Measurements from ENCODE around the gene EFCAB6.

Gene EFCAB6

GRCh38 chr22:43543522-43544288 is 268.4 kb downstream of the EFCAB6 start:
- H3K36me3 ChIP-seq (ENCODE audit: insufficient read depth, low read depth, low read length): no peaks in the 10 kb centered on the region
- H3K9me3 ChIP-seq (ENCODE audit: insufficient read depth, low read depth, low read length): no peaks in the 10 kb centered on the region
- no peak overlapping the region for H3K4me3 ChIP-seq (ENCODE audit: low read length)
- no peaks in the 10 kb centered on the region for H3K27me3 ChIP-seq (ENCODE audit: insufficient read depth, low read length)
- no peak overlapping the region for H3K27ac ChIP-seq (ENCODE audit: low read length)
- no peaks in the 10 kb centered on the region for H3K4me1 ChIP-seq (ENCODE audit: insufficient read depth, low read length)
- H3K9ac ChIP-seq (ENCODE audit: low read depth, low read length): no peak overlapping the region

GRCh38 chr22:43542681-43543521 is 269.2 kb downstream of the EFCAB6 start:
- Histone ChIP-seq H3K9me3 (ENCODE audit: insufficient read depth, low read depth, low read length) (no peaks in the 10 kb centered on the region), H3K36me3 (ENCODE audit: insufficient read depth, low read depth, low read length) (no peaks in the 10 kb centered on the region), H3K4me1 (ENCODE audit: insufficient read depth, low read length) (no peaks in the 10 kb centered on the region), H3K27me3 (ENCODE audit: insufficient read depth, low read length) (no peaks in the 10 kb centered on the region), H3K9ac (ENCODE audit: low read depth, low read length) (no peak overlapping the region), H3K4me3 (ENCODE audit: low read length) (no peak overlapping the region), H3K27ac (ENCODE audit: low read length) (no peak overlapping the region)

GRCh38 chr22:43541462-43542407 is 270.4 kb downstream of the EFCAB6 start:
- H3K9me3 ChIP-seq (ENCODE audit: insufficient read depth, low read depth, low read length): 0 out of 2 replicates have a peak, but pooled peaks cover 9% of the 10 kb centered on the region
- H3K27ac ChIP-seq (ENCODE audit: low read length): no peak overlapping the region
- no peaks in the 10 kb centered on the region for H3K4me1 ChIP-seq (ENCODE audit: insufficient read depth, low read length)

GRCh38 chr22:43541022-43541421 is 271.1 kb downstream of the EFCAB6 start:
- Histone ChIP-seq H3K9me3 (ENCODE audit: insufficient read depth, low read depth, low read length) (peaks cover 14% of the 10 kb centered on the region; the same call in 1 of the 2 replicates), H3K9ac (ENCODE audit: low read depth, low read length) (no peak overlapping the region), H3K27me3 (ENCODE audit: insufficient read depth, low read length) (no peaks in the 10 kb centered on the region), H3K36me3 (ENCODE audit: insufficient read depth, low read depth, low read length) (no peaks in the 10 kb centered on the region), H3K4me3 (ENCODE audit: low read length) (no peak overlapping the region), H3K27ac (ENCODE audit: low read length) (no peak overlapping the region), H3K4me1 (ENCODE audit: insufficient read depth, low read length) (no peaks in the 10 kb centered on the region)

More at GRCh38 chr22:43541462-43542407, 270.4 kb downstream of the EFCAB6 start:
- Histone ChIP-seq H3K9ac (ENCODE audit: low read depth, low read length) (no peak overlapping the region), H3K27me3 (ENCODE audit: insufficient read depth, low read length) (no peaks in the 10 kb centered on the region), H3K36me3 (ENCODE audit: insufficient read depth, low read depth, low read length) (no peaks in the 10 kb centered on the region), H3K4me3 (ENCODE audit: low read length) (no peak overlapping the region)

- Histone ChIP-seq H3K9ac (ENCODE audit: low read depth, low read length) (no peak overlapping the region), H3K27ac (ENCODE audit: low read length) (no peak overlapping the region)
Measured at GRCh38 chr22:43540529-43540923, 271.6 kb downstream of the EFCAB6 start.

GRCh38 chr22:43539572-43540528 is 272.3 kb downstream of the EFCAB6 start:
- H3K9me3 ChIP-seq (ENCODE audit: insufficient read depth, low read depth, low read length): peaks cover 14% of the 10 kb centered on the region; the same call in 1 of the 2 replicates
- H3K27ac ChIP-seq (ENCODE audit: low read length): no peak overlapping the region
- H3K9ac ChIP-seq (ENCODE audit: low read depth, low read length): no peak overlapping the region
- no peaks in the 10 kb centered on the region for H3K27me3 ChIP-seq (ENCODE audit: insufficient read depth, low read length)
- no peaks in the 10 kb centered on the region for H3K36me3 ChIP-seq (ENCODE audit: insufficient read depth, low read depth, low read length)
- H3K4me3 ChIP-seq (ENCODE audit: low read length): no peak overlapping the region
- no peaks in the 10 kb centered on the region for H3K4me1 ChIP-seq (ENCODE audit: insufficient read depth, low read length)

More at GRCh38 chr22:43540529-43540923, 271.6 kb downstream of the EFCAB6 start:
- peaks cover 14% of the 10 kb centered on the region; the same call in 1 of the 2 replicates for H3K9me3 ChIP-seq (ENCODE audit: insufficient read depth, low read depth, low read length)
- H3K4me3 ChIP-seq (ENCODE audit: low read length): no peak overlapping the region
- H3K27me3 ChIP-seq (ENCODE audit: insufficient read depth, low read length): no peaks in the 10 kb centered on the region
- no peaks in the 10 kb centered on the region for H3K4me1 ChIP-seq (ENCODE audit: insufficient read depth, low read length)
- H3K36me3 ChIP-seq (ENCODE audit: insufficient read depth, low read depth, low read length): no peaks in the 10 kb centered on the region

GRCh38 chr22:43537019-43537585 is 275.0 kb downstream of the EFCAB6 start:
- Histone ChIP-seq H3K4me3 (ENCODE audit: low read length) (no peak overlapping the region), H3K9ac (ENCODE audit: low read depth, low read length) (no peak overlapping the region), H3K4me1 (ENCODE audit: insufficient read depth, low read length) (no peaks in the 10 kb centered on the region), H3K9me3 (ENCODE audit: insufficient read depth, low read depth, low read length) (peaks cover 14% of the 10 kb centered on the region; the same call in 1 of the 2 replicates), H3K27ac (ENCODE audit: low read length) (no peak overlapping the region), H3K36me3 (ENCODE audit: insufficient read depth, low read depth, low read length) (no peaks in the 10 kb centered on the region), H3K27me3 (ENCODE audit: insufficient read depth, low read length) (no peaks in the 10 kb centered on the region)

GRCh38 chr22:43535741-43536140 is 276.4 kb downstream of the EFCAB6 start:
- Histone ChIP-seq H3K27ac (ENCODE audit: low read length) (no peak overlapping the region), H3K36me3 (ENCODE audit: insufficient read depth, low read depth, low read length) (no peaks in the 10 kb centered on the region), H3K9me3 (ENCODE audit: insufficient read depth, low read depth, low read length) (peaks cover 14% of the 10 kb centered on the region; the same call in 1 of the 2 replicates), H3K4me3 (ENCODE audit: low read length) (no peak overlapping the region), H3K4me1 (ENCODE audit: insufficient read depth, low read length) (no peaks in the 10 kb centered on the region), H3K27me3 (ENCODE audit: insufficient read depth, low read length) (no peaks in the 10 kb centered on the region; the same call in 1 of the 2 replicates), H3K9ac (ENCODE audit: low read depth, low read length) (no peak overlapping the region)

GRCh38 chr22:43535336-43535735 is 276.8 kb downstream of the EFCAB6 start:
- H3K27me3 ChIP-seq (ENCODE audit: insufficient read depth, low read length): no peaks in the 10 kb centered on the region; the same call in 1 of the 2 replicates

GRCh38 chr22:43534916-43535315 is 277.2 kb downstream of the EFCAB6 start:
- Histone ChIP-seq H3K36me3 (ENCODE audit: insufficient read depth, low read depth, low read length) (no peaks in the 10 kb centered on the region), H3K27me3 (ENCODE audit: insufficient read depth, low read length) (no peaks in the 10 kb centered on the region; the same call in 1 of the 2 replicates), H3K4me1 (ENCODE audit: insufficient read depth, low read length) (no peaks in the 10 kb centered on the region), H3K9ac (ENCODE audit: low read depth, low read length) (no peak overlapping the region), H3K9me3 (ENCODE audit: insufficient read depth, low read depth, low read length) (peaks cover 14% of the 10 kb centered on the region; the same call in 1 of the 2 replicates), H3K4me3 (ENCODE audit: low read length) (no peak overlapping the region), H3K27ac (ENCODE audit: low read length) (no peak overlapping the region)

More at GRCh38 chr22:43535336-43535735, 276.8 kb downstream of the EFCAB6 start:
- Histone ChIP-seq H3K9ac (ENCODE audit: low read depth, low read length) (no peak overlapping the region), H3K27ac (ENCODE audit: low read length) (no peak overlapping the region), H3K4me3 (ENCODE audit: low read length) (no peak overlapping the region), H3K9me3 (ENCODE audit: insufficient read depth, low read depth, low read length) (peaks cover 14% of the 10 kb centered on the region; the same call in 1 of the 2 replicates), H3K4me1 (ENCODE audit: insufficient read depth, low read length) (no peaks in the 10 kb centered on the region), H3K36me3 (ENCODE audit: insufficient read depth, low read depth, low read length) (no peaks in the 10 kb centered on the region)

All from iPS-20b (cell line).